Osteocyte (in vitro differentiated cells): ENCODE data around the gene KLHL2. TPM values are rescaled to one million over a fixed set of nuclear protein-coding genes. Genes with fewer than 3 reads are reported as not detected.
A peak's percentile ranks its signal among the peaks of the same experiment; 100 is the strongest.
"Not testable (repeated sequence)": the region's sequence is repeated elsewhere in the genome, so short reads cannot be mapped to it uniquely, and the experiment has no call there.

Experiments
- DNase-seq: peaks from one replicate; pipeline ENCODE4 v3.0.0; 2021; ENCODE audit warnings: mixed read lengths; ENCODE audit not compliant: unreplicated experiment; ENCODE audit errors: extremely low spot score
- H3K27ac Mint-ChIP-seq: one replicate; pipeline ENCODE4 v1.8.0; 2021; ENCODE audit warnings: mild to moderate bottlenecking, mixed read lengths; ENCODE audit not compliant: unreplicated experiment
- H3K27me3 Mint-ChIP-seq: one replicate; pipeline ENCODE4 v1.8.0; 2021; ENCODE audit warnings: mixed read lengths; ENCODE audit not compliant: unreplicated experiment
- H3K36me3 Mint-ChIP-seq: one replicate; pipeline ENCODE4 v1.8.0; 2021; ENCODE audit warnings: mixed read lengths; ENCODE audit not compliant: unreplicated experiment
- H3K4me1 Mint-ChIP-seq: one replicate; pipeline ENCODE4 v1.8.0; 2021; ENCODE audit warnings: mixed read lengths; ENCODE audit not compliant: unreplicated experiment
- H3K4me3 Mint-ChIP-seq: one replicate; pipeline ENCODE4 v1.8.0; 2021; ENCODE audit warnings: mild to moderate bottlenecking, moderate library complexity, mixed read lengths; ENCODE audit not compliant: unreplicated experiment
- H3K9me3 Mint-ChIP-seq: one replicate; pipeline ENCODE4 v1.8.0; 2021; ENCODE audit warnings: mixed read lengths; ENCODE audit not compliant: unreplicated experiment
- CTCF ChIP-seq: fragments of 200-600 bp; sonication (generic); IDR thresholded peaks from 2 replicates; pipeline ENCODE4 v1.5.0; 2021; ENCODE audit warnings: antibody characterized with exemption, mild to moderate bottlenecking, moderate library complexity
- total RNA-seq: library from RNA; stranded (reverse); gene quantifications from 2 replicates; pipeline ENCODE4 v1.2.1, GENCODE V29; 2021

Gene KLHL2
- total RNA-seq, 1 donor from 2014 or later = 19.1 TPM

DNA sequence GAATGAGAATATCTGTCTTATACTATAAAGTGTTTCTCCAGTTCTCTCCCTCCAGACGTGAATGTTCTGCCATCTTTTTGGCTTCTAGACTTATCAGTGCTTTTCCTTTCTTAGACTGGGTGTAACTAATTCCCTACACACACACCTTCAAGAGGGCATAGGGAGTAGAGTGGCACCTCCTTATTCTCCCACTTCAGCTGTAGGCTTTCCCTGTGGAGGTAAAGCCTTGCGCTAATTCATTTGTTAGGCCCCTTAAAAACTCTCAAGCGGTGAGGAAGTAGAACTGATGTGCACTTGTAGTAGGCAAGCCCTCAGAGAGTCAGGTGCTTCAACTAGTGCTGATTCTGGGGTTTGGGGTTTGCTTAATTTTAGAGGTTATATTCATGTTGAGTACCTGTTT lies 10.0 kb downstream of the KLHL2 start:
- Mint-ChIP-seq H3K4me3 (no peak overlapping the region), H3K27me3 (no peaks in the 10 kb centered on the region), H3K9me3 (no peaks in the 10 kb centered on the region), H3K36me3 (peaks cover 2% of the 10 kb centered on the region), H3K27ac (peak overlapping the region; percentile 83), H3K4me1 (peaks cover 54% of the 10 kb centered on the region)
- no peak for TF ChIP-seq CTCF
- DNase-seq = no peak

- not testable (repeated sequence) for H3K27me3 Mint-ChIP-seq, DNase-seq, H3K36me3 Mint-ChIP-seq, H3K9me3 Mint-ChIP-seq, H3K4me3 Mint-ChIP-seq
- H3K27ac Mint-ChIP-seq = peak overlapping the region; percentile 95
- peaks cover 40% of the 10 kb centered on the region for H3K4me1 Mint-ChIP-seq
These were observed 13.9 kb downstream of the KLHL2 start for GRCh38 chr4:165221306-165221705.

GRCh38 chr4:165221993-165222650 lies 14.8 kb downstream of the KLHL2 start:
- H3K36me3 Mint-ChIP-seq, H3K9me3 Mint-ChIP-seq, H3K4me3 Mint-ChIP-seq, DNase-seq, H3K27me3 Mint-ChIP-seq: not testable (repeated sequence)
- Mint-ChIP-seq H3K27ac (peak overlapping the region; percentile 95), H3K4me1 (peaks cover 32% of the 10 kb centered on the region)

DNA sequence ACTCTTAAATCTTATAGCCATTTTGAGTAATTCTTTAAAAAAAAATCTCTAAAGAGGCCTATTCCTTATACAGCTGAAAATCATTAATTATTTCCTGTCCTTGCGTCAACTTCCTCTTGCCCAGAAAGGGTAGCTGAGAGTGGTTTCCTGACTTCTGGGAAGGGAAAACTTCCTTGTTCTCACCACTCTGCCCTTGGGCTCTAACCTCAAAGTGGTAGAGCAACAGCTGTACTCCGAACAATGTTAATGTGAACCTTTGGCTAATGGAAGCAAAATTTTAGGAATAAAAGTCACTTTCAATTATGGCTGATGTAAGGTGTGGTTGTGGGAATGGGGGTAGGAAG lies 15.3 kb downstream of the KLHL2 start:
- peak overlapping the region; percentile 95 for H3K27ac Mint-ChIP-seq
- H3K4me1 Mint-ChIP-seq = peaks cover 28% of the 10 kb centered on the region
- peaks cover 10% of the 10 kb centered on the region for H3K36me3 Mint-ChIP-seq
- no peaks in the 10 kb centered on the region for H3K27me3 Mint-ChIP-seq
- H3K4me3 Mint-ChIP-seq = no peak overlapping the region
- TF ChIP-seq CTCF = no peak
- DNase-seq = no peak
- H3K9me3 Mint-ChIP-seq = no peaks in the 10 kb centered on the region

- not testable (repeated sequence) for H3K27me3 Mint-ChIP-seq, H3K27ac Mint-ChIP-seq, H3K9me3 Mint-ChIP-seq, H3K4me3 Mint-ChIP-seq, DNase-seq
- H3K4me1 Mint-ChIP-seq = peaks cover 23% of the 10 kb centered on the region
- H3K36me3 Mint-ChIP-seq = peaks cover 22% of the 10 kb centered on the region
These were observed 20.0 kb downstream of the KLHL2 start for GRCh38 chr4:165227401-165227800.

DNA sequence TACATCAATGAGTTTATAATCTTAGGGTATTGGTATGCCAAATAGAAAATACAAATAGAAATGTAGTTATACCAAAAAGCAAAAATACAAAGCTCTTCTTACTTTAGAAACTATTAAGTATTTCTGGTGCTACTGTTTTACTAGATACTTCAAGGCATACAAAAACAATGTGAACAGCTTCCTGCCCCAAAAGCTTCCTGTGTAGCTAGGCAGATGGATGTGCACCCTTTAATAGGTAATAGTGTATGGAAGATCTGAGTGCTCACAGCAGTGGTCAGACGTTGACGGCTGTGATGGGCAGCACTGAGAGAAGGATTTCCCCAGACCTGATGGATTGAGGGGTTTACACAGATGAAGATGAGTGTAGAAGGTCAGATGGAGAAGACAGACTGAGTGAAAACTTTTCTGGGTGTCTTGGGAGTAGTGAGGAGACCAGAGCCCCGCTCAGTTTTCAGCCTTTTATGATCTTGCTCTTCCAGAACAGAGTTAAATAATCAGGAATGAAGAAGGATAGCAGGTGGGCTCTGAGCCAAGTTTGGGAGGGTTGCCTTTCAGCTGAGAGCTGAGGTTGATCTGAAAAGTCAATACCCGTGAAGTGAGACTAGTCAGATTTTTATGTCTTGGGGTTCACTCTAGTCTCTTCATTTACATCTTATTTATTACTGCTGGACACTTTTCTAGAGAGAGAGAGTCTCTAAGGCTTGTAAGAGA lies 22.3 kb downstream of the KLHL2 start:
- not testable (repeated sequence) for DNase-seq, H3K4me3 Mint-ChIP-seq, H3K27ac Mint-ChIP-seq, H3K9me3 Mint-ChIP-seq, H3K27me3 Mint-ChIP-seq
- H3K4me1 Mint-ChIP-seq = peaks cover 28% of the 10 kb centered on the region
- peaks cover 18% of the 10 kb centered on the region for H3K36me3 Mint-ChIP-seq

GRCh38 chr4:165232623-165233433 lies 25.5 kb downstream of the KLHL2 start:
- not testable (repeated sequence) for H3K4me3 Mint-ChIP-seq, H3K9me3 Mint-ChIP-seq, H3K27me3 Mint-ChIP-seq, DNase-seq
- H3K27ac Mint-ChIP-seq = peak overlapping the region; percentile 86
- peaks cover 15% of the 10 kb centered on the region for H3K36me3 Mint-ChIP-seq
- H3K4me1 Mint-ChIP-seq = peaks cover 29% of the 10 kb centered on the region
